ENCODE measurements around the gene RAET1G. TPM values are rescaled to one million over a fixed set of nuclear protein-coding genes. Genes with fewer than 3 reads are reported as not detected.
A peak's percentile ranks its signal among the peaks of the same experiment; 100 is the strongest.
"Not testable (repeated sequence)": the region's sequence is repeated elsewhere in the genome, so short reads cannot be mapped to it uniquely, and the experiment has no call there.

RAET1G gene
- total RNA-seq, 1 donor from 2014 or later: 4.9 TPM

DNA sequence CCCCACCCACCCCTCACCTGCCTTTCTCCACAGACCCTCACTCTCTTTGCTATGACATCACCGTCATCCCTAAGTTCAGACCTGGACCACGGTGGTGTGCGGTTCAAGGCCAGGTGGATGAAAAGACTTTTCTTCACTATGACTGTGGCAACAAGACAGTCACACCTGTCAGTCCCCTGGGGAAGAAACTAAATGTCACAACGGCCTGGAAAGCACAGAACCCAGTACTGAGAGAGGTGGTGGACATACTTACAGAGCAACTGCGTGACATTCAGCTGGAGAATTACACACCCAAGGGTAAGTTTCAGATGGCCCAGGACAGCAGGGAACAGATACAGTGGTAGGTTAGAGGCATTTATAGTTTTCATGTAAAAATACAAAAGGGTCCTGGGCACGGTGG lies 22.4 kb upstream of the RAET1G start:
- peaks cover 19% of the 10 kb centered on the region for H3K4me1 ChIP-seq
- DNase-seq (ENCODE audit: extremely low spot score in 2 of 2); H3K9me3 ChIP-seq; H3K36me3 ChIP-seq; H3K27ac ChIP-seq; intact Hi-C loops (cut with DNase I); H3K4me3 ChIP-seq; H3K27me3 ChIP-seq: not testable (repeated sequence)

DNA sequence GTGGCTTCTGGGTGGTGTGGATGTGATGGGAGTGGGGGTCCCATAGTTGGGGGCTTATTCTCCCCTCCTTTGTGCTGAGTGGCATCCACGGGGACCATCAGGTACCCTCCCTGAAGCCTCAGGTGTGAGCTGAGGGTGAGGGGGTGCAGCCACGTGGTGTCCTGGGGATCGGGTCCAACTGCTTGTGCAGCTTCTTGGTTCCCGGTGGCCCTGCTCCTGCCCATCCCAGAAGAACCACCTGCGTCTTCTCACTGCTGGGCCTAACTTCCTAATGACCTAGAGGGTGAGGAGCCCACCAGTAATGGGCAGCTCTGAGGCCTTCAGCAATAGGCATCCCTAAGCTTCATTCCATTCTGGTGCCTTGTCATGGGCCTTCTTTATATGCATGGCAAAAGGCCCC lies 20.4 kb upstream of the RAET1G start:
- peaks cover 11% of the 10 kb centered on the region for H3K27me3 ChIP-seq
- peaks cover 28% of the 10 kb centered on the region for H3K4me1 ChIP-seq
- H3K9me3 ChIP-seq; H3K36me3 ChIP-seq; H3K27ac ChIP-seq; H3K4me3 ChIP-seq; intact Hi-C loops (cut with DNase I): not testable (repeated sequence)
- peak; percentile 64 to 74 for DNase-seq (ENCODE audit: extremely low spot score in 2 of 2)

DNA sequence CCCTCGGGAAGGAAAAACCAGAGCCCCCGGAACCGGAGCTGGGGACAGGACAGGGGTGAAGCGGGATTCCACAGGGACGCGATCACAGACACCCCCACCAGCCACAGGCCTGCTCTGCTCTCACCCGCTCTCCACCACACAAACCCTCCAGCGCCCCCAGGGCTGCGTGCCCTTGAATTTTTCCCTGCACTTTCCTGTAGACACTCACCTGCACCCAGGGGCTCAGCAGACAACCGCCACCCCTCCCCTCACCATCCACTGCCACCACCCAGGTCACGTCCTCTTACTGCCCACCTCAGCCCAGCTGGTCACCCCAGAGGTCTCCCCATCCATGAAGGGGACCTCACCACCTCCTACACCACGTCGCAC lies 19.5 kb upstream of the RAET1G start:
- H3K9me3 ChIP-seq: no peaks in the 10 kb centered on the region
- no peak overlapping the region for H3K27ac ChIP-seq
- DNase-seq (ENCODE audit: extremely low spot score in 2 of 2): peak; percentile 81 to 95
- H3K27me3 ChIP-seq: peaks cover 12% of the 10 kb centered on the region
- H3K36me3 ChIP-seq: no peaks in the 10 kb centered on the region
- TF ChIP-seq POLR2AphosphoS5 (IDR thresholded peaks at IDR 0.05; ENCODE audit: insufficient read depth in 1 of 2, low read depth in 1 of 2): no peak
- no peak for TF ChIP-seq POLR2A (IDR thresholded peaks at IDR 0.05)
- TF ChIP-seq, protein P1, sequence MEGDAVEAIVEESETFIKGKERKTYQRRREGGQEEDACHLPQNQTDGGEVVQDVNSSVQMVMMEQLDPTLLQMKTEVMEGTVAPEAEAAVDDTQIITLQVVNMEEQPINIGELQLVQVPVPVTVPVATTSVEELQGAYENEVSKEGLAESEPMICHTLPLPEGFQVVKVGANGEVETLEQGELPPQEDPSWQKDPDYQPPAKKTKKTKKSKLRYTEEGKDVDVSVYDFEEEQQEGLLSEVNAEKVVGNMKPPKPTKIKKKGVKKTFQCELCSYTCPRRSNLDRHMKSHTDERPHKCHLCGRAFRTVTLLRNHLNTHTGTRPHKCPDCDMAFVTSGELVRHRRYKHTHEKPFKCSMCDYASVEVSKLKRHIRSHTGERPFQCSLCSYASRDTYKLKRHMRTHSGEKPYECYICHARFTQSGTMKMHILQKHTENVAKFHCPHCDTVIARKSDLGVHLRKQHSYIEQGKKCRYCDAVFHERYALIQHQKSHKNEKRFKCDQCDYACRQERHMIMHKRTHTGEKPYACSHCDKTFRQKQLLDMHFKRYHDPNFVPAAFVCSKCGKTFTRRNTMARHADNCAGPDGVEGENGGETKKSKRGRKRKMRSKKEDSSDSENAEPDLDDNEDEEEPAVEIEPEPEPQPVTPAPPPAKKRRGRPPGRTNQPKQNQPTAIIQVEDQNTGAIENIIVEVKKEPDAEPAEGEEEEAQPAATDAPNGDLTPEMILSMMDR (IDR thresholded peaks at IDR 0.05): no peak
- H3K4me1 ChIP-seq: peaks cover 31% of the 10 kb centered on the region
- H3K4me3 ChIP-seq: peak overlapping the region; percentile 51 to 56
- intact Hi-C loops (cut with DNase I): no loop called here

DNA sequence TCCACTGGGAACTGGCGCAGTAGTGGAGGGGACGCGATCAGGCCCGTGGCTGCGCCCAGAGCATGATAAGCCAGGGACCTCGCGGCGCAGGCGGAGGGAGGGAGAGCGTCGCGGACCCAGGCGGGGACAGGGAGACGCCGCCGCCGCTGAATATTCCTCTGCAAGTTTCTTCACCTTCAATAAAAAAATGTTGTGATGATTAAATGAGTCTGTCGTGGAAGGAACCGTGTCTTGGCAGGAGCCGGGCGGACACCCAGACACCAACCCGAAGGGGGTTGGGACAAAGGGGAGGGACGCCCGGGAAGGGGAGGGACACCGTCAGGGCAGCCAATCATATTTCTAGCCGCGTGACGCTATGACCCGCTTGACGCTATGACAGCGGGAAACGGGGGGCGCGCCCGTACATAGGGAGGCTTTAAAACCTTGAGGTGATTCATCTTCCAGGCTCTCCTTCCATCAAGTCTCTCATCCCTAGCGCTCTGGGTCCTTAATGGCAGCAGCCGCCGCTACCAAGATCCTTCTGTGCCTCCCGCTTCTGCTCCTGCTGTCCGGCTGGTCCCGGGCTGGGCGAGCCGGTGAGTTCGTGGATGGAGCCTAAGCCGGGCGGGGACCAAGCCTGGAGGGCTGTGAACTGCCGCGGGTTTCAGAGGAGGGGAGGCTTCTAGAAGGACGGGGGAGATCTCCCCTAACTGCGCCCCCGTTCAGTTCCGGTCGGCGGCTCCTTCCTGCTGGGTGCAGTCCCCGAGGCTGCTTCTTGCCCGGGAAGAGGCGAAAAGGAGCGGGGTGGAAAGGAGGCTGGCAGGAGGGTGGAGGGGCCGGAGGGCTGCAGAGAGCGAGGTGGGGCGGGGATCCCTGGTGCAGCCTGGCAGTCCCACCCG lies 18.9 kb upstream of the RAET1G start, which contains the start of gene ULBP2:
ULBP2 (plus strand) TSS at position 432 of the 878 bp plus-strand sequence; CDS start at position 491, 59 bp downstream.
- Histone ChIP-seq H3K27me3 (peaks cover 12% of the 10 kb centered on the region), H3K9me3 (no peaks in the 10 kb centered on the region), H3K4me1 (peaks cover 31% of the 10 kb centered on the region), H3K36me3 (no peaks in the 10 kb centered on the region), H3K27ac (no peak within 1 kb of the TSS), H3K4me3 (peak within 1 kb of the TSS; percentile 51 to 56)
- TF ChIP-seq, protein P1 (IDR thresholded peaks at IDR 0.05): no peak
- TF ChIP-seq POLR2A (IDR thresholded peaks at IDR 0.05) (peak in 1 of 2 donors; percentile 21), POLR2AphosphoS5 (IDR thresholded peaks at IDR 0.05; ENCODE audit: insufficient read depth in 1 of 2, low read depth in 1 of 2) (peak; percentile 79 to 84)
- peak; percentile 91 to 93 for DNase-seq (ENCODE audit: extremely low spot score in 2 of 2)
- intact Hi-C loops (cut with DNase I): no loop called here

DNA sequence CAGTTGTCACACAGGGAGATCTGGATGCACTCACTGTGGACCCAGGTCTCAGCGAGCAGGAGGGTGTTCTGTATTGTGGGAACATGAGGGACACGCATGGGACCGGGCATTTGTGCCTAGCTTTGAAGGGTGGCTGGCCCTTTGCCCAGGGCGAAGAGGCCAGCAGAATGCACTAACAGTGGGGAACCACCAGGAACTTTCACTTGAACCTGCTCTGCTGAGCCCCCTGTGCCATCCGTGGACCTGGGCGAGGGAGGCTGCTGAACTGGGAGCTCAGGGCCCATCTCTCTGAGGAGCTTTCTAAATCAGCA lies 17.7 kb upstream of the RAET1G start:
- no peaks in the 10 kb centered on the region for H3K9me3 ChIP-seq
- H3K27me3 ChIP-seq: peaks cover 14% of the 10 kb centered on the region
- no peaks in the 10 kb centered on the region for H3K36me3 ChIP-seq
- peaks cover 31% of the 10 kb centered on the region for H3K4me1 ChIP-seq
- intact Hi-C loops (cut with DNase I): no loop called here
- peak in 1 of 2 donors; percentile 82 for DNase-seq (ENCODE audit: extremely low spot score in 2 of 2)
- TF ChIP-seq POLR2AphosphoS5 (IDR thresholded peaks at IDR 0.05; ENCODE audit: insufficient read depth in 1 of 2, low read depth in 1 of 2) (no peak), POLR2A (IDR thresholded peaks at IDR 0.05) (no peak)
- TF ChIP-seq, protein P1 (IDR thresholded peaks at IDR 0.05): no peak
- no peak overlapping the region for H3K27ac ChIP-seq
- no peak overlapping the region for H3K4me3 ChIP-seq

DNA sequence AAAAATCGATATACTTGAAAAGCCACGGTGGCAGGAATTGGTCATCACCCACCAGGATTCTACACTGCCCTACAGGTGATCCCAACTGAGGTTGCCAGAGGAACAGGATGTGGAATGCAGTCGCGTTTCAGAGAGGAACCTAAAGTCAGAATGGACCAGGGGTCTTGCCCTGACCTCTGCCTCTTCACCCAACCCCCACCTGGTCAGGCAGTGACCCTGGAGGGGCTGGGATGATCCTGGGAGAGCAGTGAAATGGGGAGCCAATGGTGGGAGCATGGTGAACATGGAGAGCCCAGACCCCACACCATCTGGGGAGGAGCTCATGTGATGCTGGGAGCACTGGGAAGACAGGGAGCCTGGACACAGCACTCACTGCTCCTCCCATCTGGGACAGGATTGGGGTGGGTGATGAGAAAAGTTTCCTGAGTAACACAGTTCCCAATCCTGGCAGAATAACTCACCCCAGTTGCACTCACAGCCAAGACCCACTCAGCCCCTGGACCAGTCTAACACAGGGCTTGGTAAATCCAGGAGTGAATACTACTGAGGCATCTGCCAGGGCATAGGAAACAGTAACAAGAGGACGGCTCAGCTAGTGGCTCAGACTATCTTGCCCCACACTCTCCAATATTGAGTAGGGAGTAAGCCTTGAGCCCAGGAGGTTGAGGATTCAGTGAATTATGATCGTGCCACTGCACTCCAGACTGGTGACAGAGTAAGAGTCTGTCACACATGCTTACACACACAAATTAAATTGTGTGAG lies 17.2 kb upstream of the RAET1G start:
- intact Hi-C loops (cut with DNase I): no loop called here
- Histone ChIP-seq H3K27ac (no peak overlapping the region), H3K36me3 (no peaks in the 10 kb centered on the region), H3K4me3 (no peak overlapping the region), H3K9me3 (no peaks in the 10 kb centered on the region), H3K27me3 (peaks cover 15% of the 10 kb centered on the region), H3K4me1 (peaks cover 31% of the 10 kb centered on the region)
- no peak for TF ChIP-seq POLR2AphosphoS5 (IDR thresholded peaks at IDR 0.05; ENCODE audit: insufficient read depth in 1 of 2, low read depth in 1 of 2)
- no peak for TF ChIP-seq POLR2A (IDR thresholded peaks at IDR 0.05)
- TF ChIP-seq, protein P1 (IDR thresholded peaks at IDR 0.05): no peak
- DNase-seq (ENCODE audit: extremely low spot score in 2 of 2): peak in 1 of 2 donors; percentile 58
